ENCODE results near the gene CDKN3.

DNA sequence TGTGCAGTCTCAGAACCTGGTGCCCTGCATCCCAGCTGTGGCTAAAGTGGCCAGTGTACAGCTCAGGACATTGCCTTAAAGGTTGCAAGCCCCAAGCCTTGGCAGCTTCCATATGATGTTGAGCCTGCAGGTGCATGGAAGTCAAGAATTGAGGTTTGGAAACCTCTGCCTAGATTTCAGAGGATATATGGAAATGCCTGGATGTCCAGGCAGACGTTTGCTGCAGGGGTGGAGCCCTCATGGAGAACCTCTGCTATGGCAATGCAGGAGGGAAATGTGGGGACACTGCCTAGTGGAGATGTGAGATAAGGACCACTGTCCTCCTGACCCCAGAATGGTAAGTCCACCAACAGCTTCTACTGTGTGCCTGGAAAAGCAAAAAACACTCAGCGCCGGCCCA is 62.3 kb downstream of the CDKN3 start:
- no peak for TF ChIP-seq EZH2 (IDR thresholded peaks at IDR 0.05)
- TF ChIP-seq, protein P1, sequence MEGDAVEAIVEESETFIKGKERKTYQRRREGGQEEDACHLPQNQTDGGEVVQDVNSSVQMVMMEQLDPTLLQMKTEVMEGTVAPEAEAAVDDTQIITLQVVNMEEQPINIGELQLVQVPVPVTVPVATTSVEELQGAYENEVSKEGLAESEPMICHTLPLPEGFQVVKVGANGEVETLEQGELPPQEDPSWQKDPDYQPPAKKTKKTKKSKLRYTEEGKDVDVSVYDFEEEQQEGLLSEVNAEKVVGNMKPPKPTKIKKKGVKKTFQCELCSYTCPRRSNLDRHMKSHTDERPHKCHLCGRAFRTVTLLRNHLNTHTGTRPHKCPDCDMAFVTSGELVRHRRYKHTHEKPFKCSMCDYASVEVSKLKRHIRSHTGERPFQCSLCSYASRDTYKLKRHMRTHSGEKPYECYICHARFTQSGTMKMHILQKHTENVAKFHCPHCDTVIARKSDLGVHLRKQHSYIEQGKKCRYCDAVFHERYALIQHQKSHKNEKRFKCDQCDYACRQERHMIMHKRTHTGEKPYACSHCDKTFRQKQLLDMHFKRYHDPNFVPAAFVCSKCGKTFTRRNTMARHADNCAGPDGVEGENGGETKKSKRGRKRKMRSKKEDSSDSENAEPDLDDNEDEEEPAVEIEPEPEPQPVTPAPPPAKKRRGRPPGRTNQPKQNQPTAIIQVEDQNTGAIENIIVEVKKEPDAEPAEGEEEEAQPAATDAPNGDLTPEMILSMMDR (IDR thresholded peaks at IDR 0.05 in 2 of 3, conservative IDR thresholded peaks at IDR 0.05 in 1 of 3; ENCODE audit: borderline replicate concordance in 1 of 3, insufficient read depth in 1 of 3, low read depth in 2 of 3, low read length in 2 of 3) = no peak
- no peak for TF ChIP-seq YY1 (IDR thresholded peaks at IDR 0.05; ENCODE audit: extremely low read depth, insufficient replicate concordance, low read depth, low read length)
- no peak for TF ChIP-seq CEBPB (IDR thresholded peaks at IDR 0.05; ENCODE audit: low read depth)
- TF ChIP-seq POLR2AphosphoS5 (IDR thresholded peaks at IDR 0.05; ENCODE audit: low read depth, low read length) = no peak
- TF ChIP-seq, protein P2, sequence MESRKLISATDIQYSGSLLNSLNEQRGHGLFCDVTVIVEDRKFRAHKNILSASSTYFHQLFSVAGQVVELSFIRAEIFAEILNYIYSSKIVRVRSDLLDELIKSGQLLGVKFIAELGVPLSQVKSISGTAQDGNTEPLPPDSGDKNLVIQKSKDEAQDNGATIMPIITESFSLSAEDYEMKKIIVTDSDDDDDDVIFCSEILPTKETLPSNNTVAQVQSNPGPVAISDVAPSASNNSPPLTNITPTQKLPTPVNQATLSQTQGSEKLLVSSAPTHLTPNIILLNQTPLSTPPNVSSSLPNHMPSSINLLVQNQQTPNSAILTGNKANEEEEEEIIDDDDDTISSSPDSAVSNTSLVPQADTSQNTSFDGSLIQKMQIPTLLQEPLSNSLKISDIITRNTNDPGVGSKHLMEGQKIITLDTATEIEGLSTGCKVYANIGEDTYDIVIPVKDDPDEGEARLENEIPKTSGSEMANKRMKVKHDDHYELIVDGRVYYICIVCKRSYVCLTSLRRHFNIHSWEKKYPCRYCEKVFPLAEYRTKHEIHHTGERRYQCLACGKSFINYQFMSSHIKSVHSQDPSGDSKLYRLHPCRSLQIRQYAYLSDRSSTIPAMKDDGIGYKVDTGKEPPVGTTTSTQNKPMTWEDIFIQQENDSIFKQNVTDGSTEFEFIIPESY (IDR thresholded peaks at IDR 0.05; ENCODE audit: extremely low read depth, insufficient replicate concordance, low read length) = no peak
- TF ChIP-seq, protein P3, sequence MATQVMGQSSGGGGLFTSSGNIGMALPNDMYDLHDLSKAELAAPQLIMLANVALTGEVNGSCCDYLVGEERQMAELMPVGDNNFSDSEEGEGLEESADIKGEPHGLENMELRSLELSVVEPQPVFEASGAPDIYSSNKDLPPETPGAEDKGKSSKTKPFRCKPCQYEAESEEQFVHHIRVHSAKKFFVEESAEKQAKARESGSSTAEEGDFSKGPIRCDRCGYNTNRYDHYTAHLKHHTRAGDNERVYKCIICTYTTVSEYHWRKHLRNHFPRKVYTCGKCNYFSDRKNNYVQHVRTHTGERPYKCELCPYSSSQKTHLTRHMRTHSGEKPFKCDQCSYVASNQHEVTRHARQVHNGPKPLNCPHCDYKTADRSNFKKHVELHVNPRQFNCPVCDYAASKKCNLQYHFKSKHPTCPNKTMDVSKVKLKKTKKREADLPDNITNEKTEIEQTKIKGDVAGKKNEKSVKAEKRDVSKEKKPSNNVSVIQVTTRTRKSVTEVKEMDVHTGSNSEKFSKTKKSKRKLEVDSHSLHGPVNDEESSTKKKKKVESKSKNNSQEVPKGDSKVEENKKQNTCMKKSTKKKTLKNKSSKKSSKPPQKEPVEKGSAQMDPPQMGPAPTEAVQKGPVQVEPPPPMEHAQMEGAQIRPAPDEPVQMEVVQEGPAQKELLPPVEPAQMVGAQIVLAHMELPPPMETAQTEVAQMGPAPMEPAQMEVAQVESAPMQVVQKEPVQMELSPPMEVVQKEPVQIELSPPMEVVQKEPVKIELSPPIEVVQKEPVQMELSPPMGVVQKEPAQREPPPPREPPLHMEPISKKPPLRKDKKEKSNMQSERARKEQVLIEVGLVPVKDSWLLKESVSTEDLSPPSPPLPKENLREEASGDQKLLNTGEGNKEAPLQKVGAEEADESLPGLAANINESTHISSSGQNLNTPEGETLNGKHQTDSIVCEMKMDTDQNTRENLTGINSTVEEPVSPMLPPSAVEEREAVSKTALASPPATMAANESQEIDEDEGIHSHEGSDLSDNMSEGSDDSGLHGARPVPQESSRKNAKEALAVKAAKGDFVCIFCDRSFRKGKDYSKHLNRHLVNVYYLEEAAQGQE (IDR thresholded peaks at IDR 0.05; ENCODE audit: low read depth) = no peak
- TF ChIP-seq, protein P4, sequence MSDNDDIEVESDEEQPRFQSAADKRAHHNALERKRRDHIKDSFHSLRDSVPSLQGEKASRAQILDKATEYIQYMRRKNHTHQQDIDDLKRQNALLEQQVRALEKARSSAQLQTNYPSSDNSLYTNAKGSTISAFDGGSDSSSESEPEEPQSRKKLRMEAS (IDR thresholded peaks at IDR 0.05) = no peak
- no peak for TF ChIP-seq SIN3A (IDR thresholded peaks at IDR 0.05; ENCODE audit: low read depth)
